GM12873 (cell line): ENCODE results near the gene TMEM135.

ENCODE experiments used
- CTCF ChIP-seq: IDR thresholded peaks from 2 replicates; pipeline ENCODE4 v1.5.1; 2012; ENCODE audit warnings: low read depth, mild to moderate bottlenecking, moderate library complexity, low read length, control low read depth; ENCODE audit not compliant: insufficient read depth; ENCODE audit errors: missing control alignments

TMEM135 gene

GRCh38 chr11:87037450-87038234 lies at the start of gene TMEM135:
TSS of gene TMEM135 (plus strand) at chr11:87037934. CDS start at chr11:87038046, 112 bp downstream.
- no peak for TF ChIP-seq CTCF

GRCh38 chr11:86988351-86988881 lies 49.3 kb upstream of the TMEM135 start:
- no peak for TF ChIP-seq CTCF

GRCh38 chr11:86990031-86990430 lies 47.7 kb upstream of the TMEM135 start:
- no peak for TF ChIP-seq CTCF

- no peak for TF ChIP-seq CTCF
Observed at GRCh38 chr11:86990515-86990914, 47.2 kb upstream of the TMEM135 start.

GRCh38 chr11:86991341-86991740 lies 46.4 kb upstream of the TMEM135 start:
- no peak for TF ChIP-seq CTCF

- TF ChIP-seq CTCF, result no peak
Observed at GRCh38 chr11:86993031-86993430, 44.7 kb upstream of the TMEM135 start.

- TF ChIP-seq CTCF, result no peak
Observed at GRCh38 chr11:86996953-86997570, 40.7 kb upstream of the TMEM135 start.
